Measurements from ENCODE around the gene PGAP3.

PGAP3 gene

GRCh38 chr17:39719563-39720355, 31.9 kb upstream of the PGAP3 start:
- no peak overlapping the region for H3K4me3 ChIP-seq (ENCODE audit: low read length)
- DNase-seq (ENCODE audit: low read depth) = no peak
- no peak for TF ChIP-seq CTCF (conservative IDR thresholded peaks at IDR 0.05; ENCODE audit: low read length)

GRCh38 chr17:39717660-39718059, 29.8 kb upstream of the PGAP3 start:
- no peak overlapping the region for H3K4me3 ChIP-seq (ENCODE audit: low read length)
- no peak for DNase-seq (ENCODE audit: low read depth)
- TF ChIP-seq CTCF (conservative IDR thresholded peaks at IDR 0.05; ENCODE audit: low read length) = no peak

- no peak for TF ChIP-seq CTCF (conservative IDR thresholded peaks at IDR 0.05; ENCODE audit: low read length)
- no peak for DNase-seq (ENCODE audit: low read depth)
- no peak overlapping the region for H3K4me3 ChIP-seq (ENCODE audit: low read length)
These were observed 29.2 kb upstream of the PGAP3 start for GRCh38 chr17:39716879-39717536.

DNA sequence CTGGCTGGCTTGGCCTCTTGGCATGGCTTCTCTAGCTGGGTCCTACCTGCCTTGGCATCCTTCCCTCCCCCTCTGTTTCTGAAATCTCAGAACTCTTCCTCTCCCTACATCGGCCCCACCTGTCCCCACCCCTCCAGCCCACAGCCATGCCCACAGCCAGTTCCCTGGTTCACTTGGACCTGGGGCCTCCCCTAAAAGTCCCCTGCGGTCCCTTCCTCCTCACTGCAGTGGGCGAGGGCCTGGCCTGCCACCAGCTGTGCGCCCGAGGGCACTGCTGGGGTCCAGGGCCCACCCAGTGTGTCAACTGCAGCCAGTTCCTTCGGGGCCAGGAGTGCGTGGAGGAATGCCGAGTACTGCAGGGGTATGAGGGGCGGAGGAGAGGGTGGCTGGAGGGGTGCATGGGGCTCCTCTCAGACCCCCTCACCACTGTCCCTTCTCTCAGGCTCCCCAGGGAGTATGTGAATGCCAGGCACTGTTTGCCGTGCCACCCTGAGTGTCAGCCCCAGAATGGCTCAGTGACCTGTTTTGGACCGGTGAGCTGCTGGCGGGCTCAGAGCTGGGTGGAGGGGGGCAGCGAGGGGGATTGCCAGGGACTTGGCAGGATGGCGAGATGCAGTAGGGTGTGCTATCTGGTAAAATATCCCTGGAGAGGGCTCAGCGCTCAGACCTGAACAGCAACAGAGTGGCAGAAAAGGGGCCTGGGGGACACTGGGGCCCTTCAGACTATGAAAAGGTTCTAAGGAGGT, 28.4 kb upstream of the PGAP3 start:
- no peak overlapping the region for H3K4me3 ChIP-seq (ENCODE audit: low read length)
- no peak for TF ChIP-seq CTCF (conservative IDR thresholded peaks at IDR 0.05; ENCODE audit: low read length)
- no peak for DNase-seq (ENCODE audit: low read depth)

- TF ChIP-seq CTCF (conservative IDR thresholded peaks at IDR 0.05; ENCODE audit: low read length) = no peak
- no peak for DNase-seq (ENCODE audit: low read depth)
- no peak overlapping the region for H3K4me3 ChIP-seq (ENCODE audit: low read length)
These were observed 27.7 kb upstream of the PGAP3 start for GRCh38 chr17:39715375-39716072.

DNA sequence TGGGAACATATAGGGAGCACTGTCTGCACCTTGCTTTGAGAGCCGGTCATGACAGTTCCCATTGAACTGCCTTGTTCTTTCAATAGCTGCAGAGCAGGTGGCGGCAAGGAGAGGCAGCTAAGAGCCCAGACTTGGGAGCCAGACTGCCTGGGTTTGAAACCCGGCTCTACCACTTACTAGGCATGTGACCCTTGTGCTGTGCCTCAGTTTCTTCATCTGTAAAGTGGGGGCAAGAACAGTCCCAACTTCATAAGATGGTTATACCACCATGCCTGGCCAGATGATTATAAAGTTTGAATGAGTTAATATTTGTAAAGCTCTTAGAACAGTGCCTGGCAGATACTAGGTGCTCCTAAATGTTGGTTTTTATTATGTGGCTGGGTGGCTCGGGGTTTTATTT, 26.4 kb upstream of the PGAP3 start:
- TF ChIP-seq CTCF (conservative IDR thresholded peaks at IDR 0.05; ENCODE audit: low read length) = no peak
- no peak overlapping the region for H3K4me3 ChIP-seq (ENCODE audit: low read length)
- no peak for DNase-seq (ENCODE audit: low read depth)

Measured in AG10803 (cell line).